Tibial nerve (tissue), 4 donors: Measurements from ENCODE around the gene PNCK. TPM values are rescaled to one million over a fixed set of nuclear protein-coding genes. Genes with fewer than 3 reads are reported as not detected.

Source experiments
- DNase-seq, 2 donors: peaks; one replicate each; pipeline ENCODE4 v3.0.0-alpha.2; 2019; ENCODE audit warnings: low spot score in 2 of 2
- H3K27ac ChIP-seq, 4 donors: fragments of 200-600 bp; sonication (generic) in 3 of 4; one replicate each; pipeline ENCODE4 v1.5.1; 2017 to 2019; ENCODE audit warnings: mild to moderate bottlenecking in 1 of 4
- H3K27me3 ChIP-seq, 2 donors: fragments of 200-600 bp; sonication (generic) in 1 of 2; one replicate each; pipeline versions ENCODE4 v1.5.1 to v1.6.0; 2017 to 2019
- H3K36me3 ChIP-seq, 3 donors: fragments of 200-600 bp; sonication (generic); one replicate each; pipeline ENCODE4 v1.5.1; 2018 to 2019
- H3K4me1 ChIP-seq, 4 donors: fragments of 200-600 bp; sonication (generic) in 3 of 4; one replicate each; pipeline ENCODE4 v1.5.1; 2017 to 2019
- H3K4me3 ChIP-seq, 4 donors: fragments of 200-600 bp; sonication (generic) in 3 of 4; one replicate each; pipeline ENCODE4 v1.5.1; 2017 to 2019; ENCODE audit warnings: mild to moderate bottlenecking in 1 of 4, moderate library complexity in 1 of 4
- H3K9me3 ChIP-seq, 4 donors: fragments of 200-600 bp; sonication (generic) in 3 of 4; one replicate each; pipeline ENCODE4 v1.5.1; 2017 to 2019
- CTCF ChIP-seq, 5 experiments: fragments of 200-600 bp in 3 of 5; fragments of 450-650 bp in 2 of 5; sonication (generic) in 3 of 5; IDR thresholded peaks; one replicate each; pipeline ENCODE4 v1.5.1; 2016 to 2019; ENCODE audit warnings: antibody characterized with exemption in 5 of 5, mild to moderate bottlenecking in 3 of 5, moderate library complexity in 2 of 5
- EP300 ChIP-seq, 2 donors: sonication (generic); formaldehyde crosslinking; IDR thresholded peaks; one replicate each; pipeline ENCODE4 v1.6.1; 2017; ENCODE audit warnings: antibody characterized with exemption in 2 of 2, mild to moderate bottlenecking in 1 of 2
- POLR2A ChIP-seq, 2 donors: fragments of 450-650 bp; IDR thresholded peaks; one replicate each; pipeline ENCODE4 v1.6.1; 2017; ENCODE audit warnings: antibody characterized with exemption in 2 of 2, mild to moderate bottlenecking in 2 of 2, moderate library complexity in 2 of 2
- WGBS, 2 donors: methylation state at CpG; one replicate each; pipeline ENCODE4 v1.1.5; 2018; 5-methylcytosine and 5-hydroxymethylcytosine counted together
- total RNA-seq, 4 donors: library from RNA; depleted of rRNA; stranded (reverse); fragments of >200 nt; gene quantifications; one replicate each; pipeline ENCODE4 v1.1.0, GENCODE V29; 2016

The PNCK gene
- total RNA-seq, 4 donors from 2014 or later: 0.63 to 4.5 (median 3.6) TPM; not detected in 1

GRCh38 chrX:153635388-153635787 is 38.2 kb downstream of the PNCK start:
- Histone ChIP-seq H3K27ac (no peak overlapping the region), H3K9me3 (peaks cover 0 to 10% (median 1%) of the 10 kb centered on the region in 4 donors), H3K36me3 (no peaks in the 10 kb centered on the region), H3K4me3 (no peak overlapping the region), H3K4me1 (no peaks in the 10 kb centered on the region), H3K27me3 (peaks cover 0 to 11% of the 10 kb centered on the region in 2 donors)
- DNase-seq: no peak
- WGBS, 2 donors: 84% methylated on average over 6 of the region's 6 CpGs; no CpG with 5 or more reads in 1 of the 2 donors
- TF ChIP-seq EP300 (IDR thresholded peaks at IDR 0.05) (no peak), POLR2A (IDR thresholded peaks at IDR 0.05) (no peak), CTCF (IDR thresholded peaks at IDR 0.05) (no peak)

GRCh38 chrX:153634832-153635231 is 38.8 kb downstream of the PNCK start:
- Histone ChIP-seq H3K4me3 (no peak overlapping the region), H3K9me3 (peaks cover 0 to 10% (median 1%) of the 10 kb centered on the region in 4 donors), H3K36me3 (no peaks in the 10 kb centered on the region), H3K27ac (no peak overlapping the region), H3K27me3 (peaks cover 0 to 7% of the 10 kb centered on the region in 2 donors), H3K4me1 (no peaks in the 10 kb centered on the region)
- WGBS, 2 donors: 59 to 78% methylated on average over 9 to 15 of the region's 15 CpGs
- TF ChIP-seq EP300 (IDR thresholded peaks at IDR 0.05) (no peak), POLR2A (IDR thresholded peaks at IDR 0.05) (no peak), CTCF (IDR thresholded peaks at IDR 0.05) (no peak)
- no peak for DNase-seq

GRCh38 chrX:153634236-153634635 is 39.4 kb downstream of the PNCK start:
- Histone ChIP-seq H3K9me3 (peaks cover 0 to 10% (median 1%) of the 10 kb centered on the region in 4 donors), H3K27me3 (peaks cover 0 to 7% of the 10 kb centered on the region in 2 donors), H3K36me3 (no peaks in the 10 kb centered on the region), H3K27ac (no peak overlapping the region), H3K4me1 (no peaks in the 10 kb centered on the region), H3K4me3 (no peak overlapping the region)
- WGBS, 2 donors: 58 to 74% methylated on average over 6 to 9 of the region's 9 CpGs
- DNase-seq: no peak
- TF ChIP-seq POLR2A (IDR thresholded peaks at IDR 0.05) (no peak), EP300 (IDR thresholded peaks at IDR 0.05) (no peak), CTCF (IDR thresholded peaks at IDR 0.05) (no peak)

- Histone ChIP-seq H3K4me3 (no peak overlapping the region), H3K27ac (no peak overlapping the region), H3K9me3 (peaks cover 0 to 10% (median 1%) of the 10 kb centered on the region in 4 donors), H3K36me3 (no peaks in the 10 kb centered on the region), H3K27me3 (peaks cover 0 to 6% of the 10 kb centered on the region in 2 donors), H3K4me1 (no peaks in the 10 kb centered on the region)
- WGBS, 2 donors: 83 to 100% methylated on average over 3 to 14 of the region's 15 CpGs
- TF ChIP-seq EP300 (IDR thresholded peaks at IDR 0.05) (no peak), POLR2A (IDR thresholded peaks at IDR 0.05) (no peak)
- no peak for DNase-seq
These were observed 39.9 kb downstream of the PNCK start for GRCh38 chrX:153633607-153634180.

- 93 to 95% methylated on average over 12 to 14 of the region's 14 CpGs for WGBS, 2 donors
- Histone ChIP-seq H3K4me3 (no peak overlapping the region), H3K9me3 (peaks cover 0 to 10% (median 1%) of the 10 kb centered on the region in 4 donors), H3K4me1 (no peaks in the 10 kb centered on the region), H3K36me3 (no peaks in the 10 kb centered on the region), H3K27me3 (peaks cover 0 to 1% of the 10 kb centered on the region in 2 donors), H3K27ac (no peak overlapping the region)
- DNase-seq: no peak
- TF ChIP-seq CTCF (IDR thresholded peaks at IDR 0.05) (no peak), EP300 (IDR thresholded peaks at IDR 0.05) (no peak), POLR2A (IDR thresholded peaks at IDR 0.05) (no peak)
These were observed 40.6 kb downstream of the PNCK start for GRCh38 chrX:153633048-153633447.
